ENCODE measurements around the gene PPP1R14C.

PPP1R14C gene

GRCh38 chr6:150128425-150128824 is 14.4 kb upstream of the PPP1R14C start:
- TF ChIP-seq YY1 (IDR thresholded peaks at IDR 0.05; ENCODE audit: low read depth) (no peak), ZBTB7A (IDR thresholded peaks at IDR 0.05; ENCODE audit: low read depth) (no peak), USF1 (IDR thresholded peaks at IDR 0.05) (no peak), TAF1 (IDR thresholded peaks at IDR 0.05; ENCODE audit: low read depth) (no peak), CEBPB (IDR thresholded peaks at IDR 0.05) (no peak), EGR1 (IDR thresholded peaks at IDR 0.05) (no peak), TEAD4 (IDR thresholded peaks at IDR 0.05) (no peak), MAX (IDR thresholded peaks at IDR 0.05) (no peak), REST (IDR thresholded peaks at IDR 0.05; ENCODE audit: low read depth) (no peak), FOXM1 (IDR thresholded peaks at IDR 0.05; ENCODE audit: borderline replicate concordance, low read depth) (no peak), EP300 (IDR thresholded peaks at IDR 0.05; ENCODE audit: borderline replicate concordance) (no peak)

- TF ChIP-seq EGR1 (IDR thresholded peaks at IDR 0.05) (no peak), TCF12 (IDR thresholded peaks at IDR 0.05; ENCODE audit: low read depth) (no peak), TEAD4 (IDR thresholded peaks at IDR 0.05) (no peak), USF1 (IDR thresholded peaks at IDR 0.05) (no peak), FOXM1 (IDR thresholded peaks at IDR 0.05; ENCODE audit: borderline replicate concordance, low read depth) (no peak), CREB1 (IDR thresholded peaks at IDR 0.05; ENCODE audit: low read depth) (no peak), TAF1 (IDR thresholded peaks at IDR 0.05; ENCODE audit: low read depth) (no peak), NFIC (IDR thresholded peaks at IDR 0.05) (no peak), RAD21 (IDR thresholded peaks at IDR 0.05; ENCODE audit: low read depth) (no peak), ZBTB7A (IDR thresholded peaks at IDR 0.05; ENCODE audit: low read depth) (no peak), YY1 (IDR thresholded peaks at IDR 0.05; ENCODE audit: low read depth) (no peak), REST (IDR thresholded peaks at IDR 0.05; ENCODE audit: low read depth) (no peak), CEBPB (IDR thresholded peaks at IDR 0.05) (no peak), MAX (IDR thresholded peaks at IDR 0.05) (no peak)
Observed at GRCh38 chr6:150129616-150130505, 13.0 kb upstream of the PPP1R14C start.

GRCh38 chr6:150133686-150134085 is 9.2 kb upstream of the PPP1R14C start:
- TF ChIP-seq ZBTB7A (IDR thresholded peaks at IDR 0.05; ENCODE audit: low read depth) (no peak), FOXM1 (IDR thresholded peaks at IDR 0.05; ENCODE audit: borderline replicate concordance, low read depth) (no peak), TEAD4 (IDR thresholded peaks at IDR 0.05) (no peak), TAF1 (IDR thresholded peaks at IDR 0.05; ENCODE audit: low read depth) (no peak), NFIC (IDR thresholded peaks at IDR 0.05) (no peak), YY1 (IDR thresholded peaks at IDR 0.05; ENCODE audit: low read depth) (no peak), RAD21 (IDR thresholded peaks at IDR 0.05; ENCODE audit: low read depth) (no peak), MAX (IDR thresholded peaks at IDR 0.05) (no peak), CREB1 (IDR thresholded peaks at IDR 0.05; ENCODE audit: low read depth) (no peak), USF1 (IDR thresholded peaks at IDR 0.05) (no peak), REST (IDR thresholded peaks at IDR 0.05; ENCODE audit: low read depth) (no peak), TCF12 (IDR thresholded peaks at IDR 0.05; ENCODE audit: low read depth) (no peak), EP300 (IDR thresholded peaks at IDR 0.05; ENCODE audit: borderline replicate concordance) (no peak), CEBPB (IDR thresholded peaks at IDR 0.05) (no peak), EGR1 (IDR thresholded peaks at IDR 0.05) (no peak)

Measured in Ishikawa (cell line).